Cerebellar cortex (tissue), 1 donor: ENCODE measurements around the gene GRM5.
A peak's percentile ranks its signal among the peaks of the same experiment; 100 is the strongest.
"Not testable (repeated sequence)": the region's sequence is repeated elsewhere in the genome, so short reads cannot be mapped to it uniquely, and the experiment has no call there.

Experiments
- DNase-seq: peaks from one replicate; pipeline ENCODE4 v3.0.0-alpha.2; 2015; ENCODE audit warnings: low spot score

Gene GRM5

GRCh38 chr11:88495836-88496235 lies 569.9 kb downstream of the GRM5 start:
- no peak for DNase-seq

- DNase-seq, result no peak
These were observed 570.9 kb downstream of the GRM5 start for GRCh38 chr11:88494848-88495247.

GRCh38 chr11:88491674-88492073 lies 574.1 kb downstream of the GRM5 start:
- no peak for DNase-seq

GRCh38 chr11:88489030-88489429 lies 576.8 kb downstream of the GRM5 start:
- no peak for DNase-seq

- DNase-seq, result no peak
These were observed 578.1 kb downstream of the GRM5 start for GRCh38 chr11:88487646-88488045.

- peak; percentile 14 for DNase-seq
These were observed 580.7 kb downstream of the GRM5 start for GRCh38 chr11:88484873-88485621.

GRCh38 chr11:88482871-88483301 lies 582.9 kb downstream of the GRM5 start:
- no peak for DNase-seq

GRCh38 chr11:88480223-88480622 lies 585.6 kb downstream of the GRM5 start:
- no peak for DNase-seq

- no peak for DNase-seq
These were observed 587.5 kb downstream of the GRM5 start for GRCh38 chr11:88478136-88478815.

- DNase-seq, result no peak
These were observed 589.8 kb downstream of the GRM5 start for GRCh38 chr11:88475991-88476418.

- DNase-seq, result no peak
These were observed 591.1 kb downstream of the GRM5 start for GRCh38 chr11:88474655-88475054.

GRCh38 chr11:88469561-88470225 lies 596.1 kb downstream of the GRM5 start:
- DNase-seq, result no peak

- no peak for DNase-seq
These were observed 601.3 kb downstream of the GRM5 start for GRCh38 chr11:88464528-88464927.

GRCh38 chr11:88463301-88463700 lies 602.5 kb downstream of the GRM5 start:
- not testable (repeated sequence) for DNase-seq

GRCh38 chr11:88458047-88458446 lies 607.7 kb downstream of the GRM5 start:
- not testable (repeated sequence) for DNase-seq

GRCh38 chr11:88455974-88456373 lies 609.8 kb downstream of the GRM5 start:
- DNase-seq, result no peak

- no peak for DNase-seq
These were observed 610.9 kb downstream of the GRM5 start for GRCh38 chr11:88454881-88455280.
